PFSK-1 (cell line): ENCODE data around the gene GRK3.

Experiments
- POLR2AphosphoS5 ChIP-seq: IDR thresholded peaks from 2 replicates; pipeline ENCODE4 v1.6.1; 2012; ENCODE audit warnings: low read depth, mild to moderate bottlenecking, control low read depth, low read length, moderate library complexity
- SIN3A ChIP-seq: IDR thresholded peaks from 2 replicates; pipeline ENCODE4 v1.6.1; 2012; ENCODE audit warnings: mild to moderate bottlenecking, low read length, moderate library complexity, borderline replicate concordance; ENCODE audit not compliant: insufficient read depth
- TAF1 ChIP-seq: IDR thresholded peaks from 2 replicates; pipeline ENCODE4 v1.6.1; 2012; ENCODE audit warnings: low read length, control low read depth, borderline replicate concordance; ENCODE audit not compliant: insufficient read depth

DNA sequence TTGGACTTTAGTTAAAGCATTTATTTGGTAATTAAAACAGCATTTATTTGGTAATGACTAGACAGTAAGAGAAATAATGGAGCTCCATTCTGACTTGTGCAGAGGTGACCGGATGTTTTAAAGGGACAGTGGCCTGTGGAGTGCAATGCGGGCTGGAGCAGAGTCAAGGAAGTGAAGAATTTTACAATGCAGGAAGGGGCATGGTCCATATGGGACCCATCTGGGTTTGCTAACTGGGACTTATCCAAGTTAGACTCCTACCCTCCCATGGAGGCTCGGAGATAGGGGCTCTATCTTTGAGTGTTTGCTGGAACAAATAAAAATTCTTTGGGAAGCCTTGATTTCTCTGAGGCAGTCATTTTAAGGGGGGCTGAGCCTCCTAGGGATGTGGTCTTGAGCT lies 117.6 kb downstream of the GRK3 start:
- TF ChIP-seq POLR2AphosphoS5 (no peak), TAF1 (no peak), SIN3A (no peak)
